ENCODE measurements around the gene C1GALT1.
"Not testable (repeated sequence)": the region's sequence is repeated elsewhere in the genome, so short reads cannot be mapped to it uniquely, and the experiment has no call there.

Gene C1GALT1

GRCh38 chr7:7239346-7239745 lies 57.0 kb downstream of the C1GALT1 start:
- no peak for DNase-seq

GRCh38 chr7:7242899-7243298 lies 60.6 kb downstream of the C1GALT1 start:
- no peak for DNase-seq

DNA sequence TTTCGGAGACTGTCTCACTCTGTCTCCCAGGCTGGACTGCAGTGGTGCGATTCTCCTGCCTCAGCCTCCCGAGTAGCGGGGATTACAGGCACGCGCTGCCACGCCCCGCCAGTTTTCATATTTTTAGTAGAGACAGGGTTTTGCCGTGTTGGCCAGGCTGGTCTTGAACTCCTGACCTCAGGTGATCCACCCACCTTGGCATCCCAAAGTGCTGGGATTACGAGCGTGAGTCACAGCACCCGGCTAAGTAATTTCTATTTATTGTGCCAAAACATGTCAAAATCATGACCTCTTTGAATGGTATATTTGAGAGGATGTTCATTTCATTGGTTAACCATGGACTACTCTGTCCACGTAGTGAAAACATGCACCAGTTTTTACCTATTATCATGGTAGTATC lies 62.9 kb downstream of the C1GALT1 start:
- DNase-seq: not testable (repeated sequence)

GRCh38 chr7:7246223-7246622 lies 63.9 kb downstream of the C1GALT1 start:
- no peak for DNase-seq

DNA sequence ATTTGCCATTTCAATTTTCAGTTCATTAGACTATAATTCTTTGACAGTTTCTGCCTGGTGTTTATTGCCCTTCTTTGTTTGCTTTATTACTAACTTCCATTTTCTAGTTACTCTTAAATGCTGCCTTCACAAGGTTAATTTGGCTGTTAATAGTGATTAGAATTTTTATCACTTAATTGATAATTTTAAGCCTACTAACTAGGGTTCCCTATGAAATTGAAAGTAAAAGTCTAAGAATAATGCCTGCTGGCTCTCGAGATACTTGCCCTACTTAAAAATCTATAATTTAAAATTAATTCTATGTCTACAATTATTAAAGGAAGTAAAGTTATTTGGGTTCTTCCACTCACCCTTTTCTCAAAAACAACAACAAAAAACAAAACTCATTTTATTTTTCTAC lies 65.3 kb downstream of the C1GALT1 start:
- DNase-seq: no peak

- no peak for DNase-seq
Observed at GRCh38 chr7:7249814-7250213, 67.5 kb downstream of the C1GALT1 start.

DNA sequence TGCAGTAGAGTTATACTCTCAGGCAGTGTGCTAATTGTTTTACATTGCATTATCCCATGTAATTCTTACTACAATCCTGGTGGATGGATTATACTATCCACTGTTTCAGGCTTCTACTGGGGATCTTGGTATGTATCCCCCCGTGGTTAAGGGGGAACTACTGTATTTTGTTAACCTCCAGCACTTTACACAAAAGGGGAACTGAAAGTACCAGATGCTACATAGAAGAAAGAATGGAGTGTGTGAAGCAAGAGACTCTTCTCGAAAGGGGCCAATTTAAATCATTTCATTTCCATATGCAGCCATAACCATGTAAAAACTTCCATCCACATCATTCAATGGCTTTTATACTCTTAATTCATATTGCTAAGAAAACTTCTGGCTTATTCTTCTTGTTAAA lies 69.4 kb downstream of the C1GALT1 start:
- DNase-seq: no peak

GRCh38 chr7:7254319-7254718 lies 72.0 kb downstream of the C1GALT1 start:
- no peak for DNase-seq

GRCh38 chr7:7254908-7255307 lies 72.6 kb downstream of the C1GALT1 start:
- DNase-seq: no peak

DNA sequence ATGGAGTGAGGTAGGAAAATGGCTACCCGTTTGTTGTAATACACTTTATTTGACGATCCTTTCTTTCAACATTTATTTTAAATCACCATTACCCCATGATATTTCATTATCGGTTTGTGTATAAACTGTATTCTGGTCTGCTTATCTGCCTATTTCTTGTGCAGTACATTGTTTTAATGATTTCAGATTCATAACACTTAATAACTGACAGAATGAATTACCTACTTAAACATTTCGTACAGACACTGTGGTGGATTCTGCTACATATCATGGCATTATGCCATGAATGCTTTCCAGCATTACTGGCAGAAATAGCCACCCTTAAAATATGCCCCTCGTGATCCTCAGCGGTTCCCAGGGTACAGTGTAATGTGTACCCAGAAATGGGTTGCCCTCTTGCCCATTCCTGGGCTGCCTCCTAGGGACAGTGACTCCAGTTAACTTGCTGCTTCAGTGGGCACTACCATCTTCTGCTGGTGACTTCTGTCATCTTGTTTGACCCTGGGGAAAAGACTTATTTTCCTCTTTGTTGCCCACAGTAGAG lies 74.5 kb downstream of the C1GALT1 start:
- no peak for DNase-seq

DNA sequence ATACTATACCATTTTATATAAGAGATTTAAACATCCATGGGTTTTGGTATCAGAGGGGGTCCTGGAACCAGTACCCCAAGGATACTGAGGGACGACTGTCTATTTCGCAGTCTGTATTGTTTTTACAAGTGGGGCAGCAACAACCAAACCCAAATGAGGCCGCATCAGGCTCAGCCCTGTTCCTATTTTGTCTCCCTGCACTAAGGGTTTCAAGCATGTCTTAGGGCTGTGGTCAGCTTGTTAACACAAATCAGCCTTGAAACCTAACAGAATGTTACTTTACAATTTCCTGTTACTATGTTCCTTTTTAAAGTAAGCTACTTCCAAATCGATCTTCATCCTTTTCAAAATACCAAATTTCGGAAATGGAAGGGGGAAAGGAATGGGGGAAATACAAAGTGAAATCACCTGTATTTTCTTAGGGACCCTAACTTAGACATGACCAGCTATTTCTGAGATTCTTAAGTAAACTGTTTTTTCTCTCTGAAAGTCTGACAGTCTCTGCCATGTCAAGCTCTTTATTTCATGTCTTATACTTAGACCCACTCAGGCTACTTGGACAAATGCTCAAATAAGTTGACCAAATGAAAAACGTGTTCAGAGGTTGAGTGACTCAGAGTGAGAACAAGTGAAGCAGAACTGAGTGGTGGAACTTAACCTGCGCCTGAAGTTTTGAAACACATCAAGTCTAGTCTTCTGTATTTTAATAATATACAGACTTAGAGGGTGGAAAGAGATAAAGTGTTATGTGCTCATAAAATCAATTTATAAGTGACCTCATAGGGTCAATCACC lies 75.8 kb downstream of the C1GALT1 start:
- DNase-seq: no peak

DNA sequence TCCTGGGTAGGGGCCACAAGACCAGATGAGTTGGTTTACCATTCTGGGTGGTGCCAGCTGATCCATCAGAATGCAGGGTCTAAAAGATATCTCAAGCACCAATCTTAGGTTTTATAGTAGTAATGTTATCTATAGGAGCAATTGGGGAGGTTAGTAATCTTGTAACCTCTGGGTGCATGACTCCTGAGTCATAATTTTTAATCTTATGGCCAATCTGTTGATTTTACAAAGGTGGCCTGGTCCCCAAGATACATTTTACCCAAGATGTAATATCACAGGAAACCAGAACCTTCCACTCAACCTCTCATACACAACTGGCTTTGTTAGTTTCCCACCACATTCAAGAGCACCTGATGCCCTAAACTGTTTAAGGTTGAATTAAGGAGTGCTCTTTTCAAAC lies 79.5 kb downstream of the C1GALT1 start:
- no peak for DNase-seq

- DNase-seq: no peak
Observed at GRCh38 chr7:7263297-7264230, 81.2 kb downstream of the C1GALT1 start.

GRCh38 chr7:7264306-7265040 lies 82.1 kb downstream of the C1GALT1 start:
- no peak for DNase-seq

GRCh38 chr7:7265081-7266075 lies 83.0 kb downstream of the C1GALT1 start:
- DNase-seq: no peak

GRCh38 chr7:7266257-7266881 lies 84.0 kb downstream of the C1GALT1 start:
- no peak for DNase-seq

DNA sequence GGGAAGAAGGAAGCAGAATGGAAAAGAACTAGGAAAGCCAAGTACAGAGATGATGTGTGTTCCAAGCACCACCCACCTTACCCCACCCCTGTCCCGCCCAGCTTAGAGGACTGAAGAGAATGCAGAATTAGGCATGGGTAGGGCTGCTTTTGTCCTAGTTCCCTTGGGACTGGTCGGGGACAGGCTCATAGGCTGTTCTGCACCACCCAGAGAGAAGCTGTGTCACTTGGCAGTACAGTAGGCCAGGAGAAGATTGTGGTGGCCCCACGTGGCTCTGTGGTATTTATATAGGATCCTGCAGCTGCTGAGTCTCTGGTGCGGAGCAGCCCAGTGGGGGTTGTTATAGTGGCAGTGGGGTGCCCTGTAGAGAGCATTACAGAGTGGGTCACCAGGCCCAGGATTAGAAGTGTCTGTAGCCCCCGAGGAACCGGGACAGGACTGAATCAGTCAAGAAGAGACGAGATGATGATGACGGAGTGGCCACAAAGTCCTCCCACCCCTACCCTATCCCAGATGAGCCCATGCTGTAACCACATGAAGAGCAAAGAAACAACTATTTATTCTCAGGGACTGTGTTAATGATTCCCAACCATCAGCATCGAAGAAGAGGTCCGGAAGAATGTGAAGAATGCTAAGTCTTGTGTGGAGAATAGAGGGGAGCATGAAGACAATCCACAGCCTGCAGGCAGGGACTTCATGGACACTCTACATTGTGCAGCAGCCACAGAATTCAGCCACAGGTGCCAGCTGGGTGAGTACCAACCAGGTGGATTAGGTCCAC lies 88.9 kb downstream of the C1GALT1 start:
- DNase-seq: no peak

DNA sequence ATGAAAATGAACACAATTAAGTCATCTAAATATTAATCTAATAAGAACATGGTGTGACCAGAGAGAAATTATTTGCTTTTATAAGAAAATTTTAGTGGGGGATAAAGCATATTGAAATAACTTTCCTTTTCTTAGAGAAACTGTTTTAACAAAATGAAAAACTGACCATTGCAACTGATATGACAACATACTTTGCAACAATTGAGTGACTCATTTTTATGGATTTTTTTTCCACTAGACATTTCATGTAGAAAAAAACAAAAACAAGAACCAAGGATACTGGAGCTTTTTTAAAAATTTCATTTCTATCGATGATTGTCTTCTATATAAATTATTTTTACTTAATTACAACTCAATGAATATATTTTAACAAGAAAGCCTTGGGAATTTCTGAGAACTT lies 90.0 kb downstream of the C1GALT1 start:
- DNase-seq: no peak

GRCh38 chr7:7274782-7275181 lies 92.4 kb downstream of the C1GALT1 start:
- DNase-seq: no peak

GRCh38 chr7:7276161-7276560 lies 93.8 kb downstream of the C1GALT1 start:
- DNase-seq: no peak
